ENCODE data around the gene CHID1.

DNA sequence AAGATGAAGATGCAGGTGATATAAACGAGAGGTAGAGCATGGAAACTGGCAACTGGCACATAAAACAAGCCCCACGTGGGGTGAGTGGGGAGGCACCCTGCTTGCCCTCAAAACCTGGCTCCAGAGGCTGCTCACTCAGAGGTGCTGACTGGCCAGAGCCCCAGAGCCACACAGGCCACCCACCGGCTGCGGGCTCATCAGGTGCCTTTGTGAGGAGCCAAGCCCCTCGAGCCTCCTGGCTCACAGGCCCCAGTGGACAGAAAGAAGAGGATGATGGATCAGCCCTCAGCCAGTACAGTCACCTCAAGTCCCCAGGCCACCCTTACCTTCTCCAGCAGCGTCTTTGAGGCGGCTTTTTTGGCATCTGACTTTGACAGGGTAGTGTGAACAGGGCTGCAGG lies 6.2 kb downstream of the CHID1 start:
- TF ChIP-seq CTCF (IDR thresholded peaks at IDR 0.05) (no peak), POLR2A (IDR thresholded peaks at IDR 0.05) (no peak)

All from breast epithelium (tissue), 3 donors.